Endometrial microvascular endothelial cells (primary cell): ENCODE measurements around the gene ARL3. TPM values are rescaled to one million over a fixed set of nuclear protein-coding genes. Genes with fewer than 3 reads are reported as not detected.

Experiments
- in situ Hi-C: cut with HindIII; loops from 2 replicates; pipeline ENCODE4 v1.10.0; 2017; ENCODE audit warnings: low sequenced_read_pairs, low pct_unique_long_range_greater_than_20kb; ENCODE audit errors: inconsistent ontology term
- total RNA-seq: library from RNA; depleted of rRNA; stranded (reverse); fragments of >200 nt; gene quantifications from one replicate; pipeline ENCODE4 v1.2.3, GENCODE V29; 2015; ENCODE audit errors: inconsistent ontology term

The ARL3 gene
- total RNA-seq, 1 donor from 2014 or later: 3.5 TPM

DNA sequence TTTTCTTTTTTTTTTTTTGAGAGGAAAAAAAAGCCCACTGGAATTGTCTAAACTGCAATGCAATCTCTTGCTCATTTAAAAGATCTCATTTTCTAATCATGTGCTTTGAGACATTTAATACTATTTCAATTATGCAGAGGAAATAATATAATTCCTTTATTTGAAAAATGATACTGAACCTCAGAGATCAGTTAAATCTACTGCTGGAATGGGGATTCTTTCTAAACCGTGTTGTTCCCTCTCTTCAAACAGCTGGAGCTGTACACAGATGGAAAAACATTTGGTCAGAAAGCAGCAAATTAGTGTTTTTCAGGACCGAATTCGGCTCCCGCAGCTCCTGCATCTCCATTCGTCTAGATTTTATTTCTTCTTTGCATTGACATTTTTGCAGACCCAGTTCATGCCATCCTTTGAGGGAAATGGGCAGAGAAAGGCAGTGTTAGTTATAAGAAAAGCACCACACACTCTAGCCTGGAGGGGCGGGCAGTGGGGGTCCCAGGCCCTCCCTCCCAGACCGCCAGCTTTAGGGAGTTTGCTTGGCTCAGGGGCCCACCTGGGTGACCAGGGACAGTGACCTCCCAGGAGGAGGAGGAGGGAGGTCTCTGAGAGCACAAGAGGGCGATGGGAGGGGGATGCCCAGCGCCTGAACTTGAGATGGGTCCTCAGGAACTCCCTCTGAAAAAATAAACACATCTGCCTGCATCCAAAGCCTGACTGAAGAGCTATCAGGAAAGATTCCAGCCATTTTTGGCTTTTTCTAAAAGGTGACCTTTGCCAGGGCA, 37.5 kb downstream of the ARL3 start:
- in situ Hi-C loops: no loop called here

DNA sequence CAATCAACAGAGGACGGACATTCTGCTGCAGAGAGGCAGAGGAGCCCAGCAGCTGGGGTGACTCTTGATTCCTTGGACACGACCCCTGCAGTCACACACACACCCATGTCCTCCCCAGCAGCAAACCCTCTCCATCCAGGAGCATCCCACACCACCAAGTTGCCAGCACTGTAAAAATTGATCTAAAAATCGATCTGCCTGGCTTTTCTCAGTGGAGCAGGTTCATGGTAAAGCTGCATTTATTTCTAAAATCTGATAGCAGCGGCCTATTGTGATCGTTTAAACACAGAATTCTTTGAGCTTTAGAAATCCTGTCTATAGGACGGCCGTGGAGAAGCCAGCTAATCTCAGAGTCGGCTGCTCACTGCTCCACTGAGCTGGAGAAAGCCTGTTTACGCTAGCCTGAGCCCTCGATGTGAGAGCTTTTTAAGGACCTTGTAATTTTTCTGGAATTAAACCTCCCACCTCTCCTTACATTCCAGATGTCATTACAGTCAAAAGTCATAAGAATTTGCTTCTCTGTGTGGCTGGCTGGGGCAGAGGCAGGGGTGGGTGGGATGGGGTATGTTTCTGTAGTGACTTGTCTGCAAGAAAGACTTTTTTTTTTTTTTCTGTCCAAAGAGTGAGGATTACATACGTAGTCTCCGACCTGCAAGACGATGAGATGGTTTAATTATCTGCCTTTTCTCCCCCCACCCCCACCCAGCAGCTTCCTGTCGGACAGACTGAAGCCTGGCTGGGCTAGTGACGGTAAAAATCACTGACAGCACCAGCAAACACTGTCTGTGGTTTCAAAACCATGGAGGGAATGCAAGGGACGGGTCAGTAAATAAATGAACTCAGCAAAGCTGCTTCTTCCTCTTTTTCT, 38.3 kb downstream of the ARL3 start:
- in situ Hi-C loops: no loop called here

DNA sequence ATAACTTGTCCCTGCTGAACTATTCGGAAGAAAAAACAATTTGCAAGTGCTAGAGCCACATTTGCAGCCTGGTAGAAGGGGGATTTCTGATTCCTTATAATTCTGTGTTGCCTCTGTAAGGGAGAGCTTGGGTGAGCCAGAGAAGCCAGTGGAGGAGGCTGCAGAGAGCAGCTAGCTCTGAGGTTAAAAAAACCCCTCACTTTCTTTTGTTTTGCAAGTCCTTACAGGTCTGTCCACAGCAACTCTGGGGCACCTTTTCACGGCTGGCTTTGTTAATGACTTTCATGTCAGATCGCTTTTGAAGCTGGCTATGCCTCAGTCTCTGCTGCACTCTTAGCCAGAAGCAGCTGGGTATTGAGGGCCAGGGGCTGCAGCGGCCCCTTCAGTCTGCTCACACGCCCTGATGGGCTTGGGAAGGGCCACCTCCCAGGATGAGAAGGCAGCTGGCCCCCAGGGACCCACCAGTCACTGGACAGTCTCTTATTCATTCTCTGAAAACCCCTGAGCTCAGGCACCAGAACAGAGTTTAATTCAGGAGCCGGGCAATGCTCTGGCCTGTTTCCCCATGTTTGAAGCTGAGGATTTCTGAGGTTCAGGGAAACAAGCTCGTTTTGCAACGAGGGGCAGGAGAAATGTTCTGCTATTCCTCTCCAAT, 39.1 kb downstream of the ARL3 start:
- in situ Hi-C loops: no loop called here

DNA sequence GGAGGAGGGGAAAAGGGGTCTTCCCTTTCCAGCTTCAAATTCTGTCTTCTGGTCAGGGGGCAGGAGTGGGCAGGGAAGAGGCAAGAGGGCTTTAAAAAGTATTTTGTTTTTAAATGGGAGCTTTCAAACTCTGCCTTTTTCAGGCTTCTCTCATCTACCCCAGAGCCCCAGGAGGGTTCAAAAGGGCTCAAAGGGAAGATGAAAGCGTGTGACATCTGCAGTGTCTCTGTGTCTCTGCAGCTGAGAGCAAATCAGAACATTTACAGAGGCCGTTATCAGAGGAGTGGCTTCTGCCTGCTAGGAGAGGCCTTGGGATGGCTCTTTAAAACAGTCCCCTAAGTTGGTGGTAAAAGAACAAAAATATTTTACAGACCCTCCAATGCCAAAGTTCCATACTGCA, 39.6 kb downstream of the ARL3 start:
- in situ Hi-C loops: no loop called here

DNA sequence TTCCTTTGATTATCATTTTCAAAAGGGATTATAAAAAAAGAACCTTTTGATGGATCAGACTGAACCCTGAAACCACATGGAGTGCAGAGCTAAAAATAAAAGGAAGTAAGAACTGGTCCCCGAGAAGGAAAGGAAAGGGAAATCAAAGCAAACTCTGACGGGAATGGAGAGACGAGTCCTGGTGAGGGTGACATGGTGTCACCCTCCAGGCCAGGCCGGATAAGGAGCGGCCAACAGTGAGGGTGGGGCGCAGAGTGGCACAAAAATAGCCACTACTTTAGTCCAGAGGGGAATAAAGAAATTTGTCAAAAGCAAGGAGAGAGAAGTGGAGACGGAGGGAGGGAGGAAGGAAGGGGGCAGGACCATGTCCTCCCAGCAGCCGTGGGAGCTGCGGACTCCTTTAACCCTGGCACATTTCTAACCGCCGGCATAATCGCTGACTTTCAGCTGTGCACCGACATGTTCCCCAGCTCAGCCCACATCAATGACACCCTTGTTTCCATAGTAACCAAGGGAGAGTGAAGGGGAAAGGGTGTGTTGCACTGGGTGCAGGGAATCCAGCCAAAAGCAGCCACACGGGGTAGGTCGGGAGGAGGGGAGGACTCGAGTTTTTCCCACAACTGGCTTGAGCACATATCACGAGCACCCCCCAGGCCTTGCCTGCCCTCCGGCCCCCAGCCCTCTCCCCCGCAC, 40.2 kb downstream of the ARL3 start:
- in situ Hi-C loops: no loop called here

DNA sequence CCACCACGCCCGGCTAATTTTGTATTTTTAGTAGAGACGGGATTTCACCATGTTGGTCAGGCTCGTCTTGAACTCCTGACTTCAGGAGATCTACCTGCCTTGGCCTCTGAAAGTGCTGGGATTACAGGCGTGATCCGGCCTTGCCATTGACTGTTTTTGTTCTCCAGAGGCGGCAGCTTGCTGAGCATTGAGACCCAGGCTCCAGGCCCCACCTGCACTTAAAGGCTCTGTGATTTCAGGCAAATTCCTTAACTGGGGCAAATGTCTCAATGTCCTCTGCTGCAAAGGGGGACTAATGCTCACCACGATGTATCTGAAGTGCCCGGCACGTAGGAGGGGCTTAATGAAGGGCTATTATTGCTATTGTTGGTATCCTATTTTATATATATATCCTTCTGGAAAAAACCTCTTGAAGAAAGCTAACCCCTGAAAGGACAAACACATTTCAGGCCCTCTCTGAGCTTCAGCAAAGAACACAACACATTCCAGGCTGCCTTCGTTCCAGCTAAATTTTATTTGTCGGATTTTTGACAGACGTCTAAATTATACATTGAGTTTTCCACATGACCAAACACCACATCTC, 40.9 kb downstream of the ARL3 start:
- in situ Hi-C loops: no loop called here

DNA sequence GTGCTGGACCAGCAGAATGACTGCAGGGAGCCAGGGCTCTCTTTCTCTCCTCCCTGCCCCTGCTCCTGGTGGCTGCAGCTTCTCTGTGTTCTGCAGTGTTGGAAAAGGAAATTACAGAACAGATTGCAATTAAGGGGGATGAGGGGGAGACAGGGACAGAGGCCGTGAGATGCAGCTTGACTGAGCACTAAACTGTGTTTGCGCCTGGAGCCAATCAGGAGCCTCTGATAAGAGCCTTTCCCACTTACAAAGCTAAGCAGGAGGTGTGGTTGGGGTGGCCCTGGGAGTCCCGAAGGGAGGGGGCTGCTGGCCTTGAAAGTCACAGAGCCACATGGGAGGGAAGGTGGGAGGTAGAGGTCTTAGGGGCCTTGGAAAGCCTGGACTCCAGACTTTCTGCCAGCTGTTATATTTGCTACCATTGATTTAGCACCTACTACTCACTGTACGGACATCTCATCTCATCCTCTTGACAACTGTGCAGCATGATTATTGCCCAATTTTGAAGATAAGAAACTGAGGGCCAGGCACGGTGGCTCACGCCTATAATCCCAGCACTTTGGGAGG, 43.2 kb downstream of the ARL3 start:
- in situ Hi-C loops: no loop called here

DNA sequence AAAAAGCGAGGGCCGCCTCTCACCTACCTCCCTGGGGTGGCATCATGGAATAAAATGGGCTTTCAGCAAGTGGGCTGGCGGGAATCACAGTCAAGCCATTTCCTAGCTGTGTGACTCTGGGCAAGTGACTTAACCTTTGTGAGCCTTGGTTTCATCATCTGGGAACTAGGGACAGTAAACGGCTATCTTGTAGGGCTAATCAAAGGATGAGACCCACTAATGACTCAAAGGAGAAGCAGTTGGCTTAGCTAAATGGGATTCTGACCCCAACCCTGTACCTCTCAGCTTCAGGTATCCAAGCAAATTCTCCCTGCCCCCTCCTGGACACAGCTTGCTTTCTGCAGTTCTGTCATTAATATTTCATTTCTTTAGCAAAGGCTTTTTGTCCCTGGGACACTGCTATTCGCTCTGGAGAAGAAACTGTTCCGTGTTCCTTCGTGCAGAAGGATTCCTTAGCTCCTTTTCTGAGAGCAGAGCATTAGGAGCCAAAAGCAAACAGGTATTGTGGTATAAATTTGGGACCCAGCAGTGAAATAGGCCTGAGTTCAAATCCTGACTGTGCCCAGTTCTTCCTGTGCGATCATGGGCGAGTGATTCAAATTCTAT, 44.0 kb downstream of the ARL3 start:
- in situ Hi-C loops: no loop called here

DNA sequence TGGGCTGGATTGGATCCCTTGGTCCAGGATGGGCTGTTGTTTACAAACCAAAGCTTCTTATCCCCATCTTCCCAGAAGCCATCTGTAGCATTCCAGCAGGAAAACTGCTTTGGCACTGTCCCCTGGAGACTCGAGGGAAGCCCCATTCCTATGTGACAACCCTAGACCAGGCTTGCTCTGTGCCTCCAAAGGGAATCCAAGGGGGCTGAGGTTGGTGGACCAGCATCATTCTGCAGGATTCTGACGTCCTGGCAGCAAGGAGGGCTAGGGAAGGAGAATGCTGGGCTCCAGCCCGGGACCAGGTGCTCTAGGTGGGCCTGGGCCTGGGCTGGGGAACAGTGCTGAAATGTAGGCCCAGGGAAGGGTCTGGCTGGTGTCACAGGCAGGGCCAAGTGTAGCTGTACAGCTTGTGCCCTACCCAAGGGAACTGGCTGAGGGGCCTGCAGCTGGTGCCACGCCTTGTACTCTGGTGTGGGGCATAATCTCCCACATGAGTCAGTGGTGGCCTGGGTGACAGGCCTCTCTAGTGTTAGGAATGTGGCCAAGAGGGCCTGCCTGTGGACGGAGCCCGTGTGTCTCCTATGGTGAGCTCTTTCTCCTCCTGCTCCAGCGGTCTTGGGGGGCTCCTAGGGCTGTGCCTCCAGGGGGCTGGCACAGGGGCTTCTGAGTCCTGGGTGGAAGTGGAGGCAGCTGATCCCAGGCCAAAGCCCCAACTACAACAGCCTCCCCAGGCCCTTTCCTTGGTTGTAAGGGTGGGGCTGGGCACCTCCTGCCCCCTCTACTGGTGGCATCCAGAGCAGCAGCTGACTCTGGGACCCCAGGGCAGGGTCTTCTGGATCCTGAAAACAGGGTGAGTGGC, 44.8 kb downstream of the ARL3 start:
- in situ Hi-C loops: loop anchor here (10.0 kb wide), 1 partner anchor 165 kb away; the partner anchor contains the start of genes ACTR1A and SUFU

DNA sequence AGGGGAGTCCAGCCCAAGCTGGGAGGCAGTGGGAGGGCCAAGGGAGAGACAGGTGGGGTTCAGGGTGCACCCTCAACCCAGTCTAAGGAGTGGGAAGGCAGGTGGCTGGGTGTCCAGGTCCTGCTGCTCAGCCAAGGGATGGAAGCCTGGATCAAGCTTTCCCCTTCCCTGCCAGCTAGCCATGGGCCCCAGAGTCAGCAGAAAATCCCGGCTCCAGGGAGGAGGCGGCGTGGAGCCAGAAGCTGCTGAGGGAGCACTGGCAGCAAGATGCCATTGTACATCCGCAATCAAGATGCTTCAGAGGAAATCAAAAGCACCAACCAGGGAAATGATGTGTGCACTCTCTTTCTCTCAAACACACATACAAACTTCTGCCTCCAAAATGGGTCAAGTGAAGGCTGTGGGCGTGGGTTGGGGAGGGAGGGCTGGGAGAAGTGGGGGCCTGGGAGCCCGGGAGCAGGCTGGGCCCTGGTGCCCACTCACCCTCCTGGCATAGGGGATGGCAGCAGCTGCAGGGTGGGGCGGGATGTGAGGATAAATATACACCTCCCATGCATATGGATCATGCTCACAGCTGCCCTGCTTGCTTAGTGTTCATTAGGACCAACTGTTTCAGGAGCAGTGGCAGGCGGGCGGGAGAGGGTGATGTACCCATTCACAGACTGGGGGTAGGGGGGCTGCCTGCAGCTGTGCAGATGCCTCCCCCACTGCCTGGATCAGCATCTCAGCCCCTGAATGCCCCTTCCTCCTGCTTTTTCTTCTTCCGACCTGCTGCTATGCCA, 45.7 kb downstream of the ARL3 start:
- in situ Hi-C loops: loop anchor here (10.0 kb wide), 1 partner anchor 164 kb away; the partner anchor contains the start of genes ACTR1A and SUFU

DNA sequence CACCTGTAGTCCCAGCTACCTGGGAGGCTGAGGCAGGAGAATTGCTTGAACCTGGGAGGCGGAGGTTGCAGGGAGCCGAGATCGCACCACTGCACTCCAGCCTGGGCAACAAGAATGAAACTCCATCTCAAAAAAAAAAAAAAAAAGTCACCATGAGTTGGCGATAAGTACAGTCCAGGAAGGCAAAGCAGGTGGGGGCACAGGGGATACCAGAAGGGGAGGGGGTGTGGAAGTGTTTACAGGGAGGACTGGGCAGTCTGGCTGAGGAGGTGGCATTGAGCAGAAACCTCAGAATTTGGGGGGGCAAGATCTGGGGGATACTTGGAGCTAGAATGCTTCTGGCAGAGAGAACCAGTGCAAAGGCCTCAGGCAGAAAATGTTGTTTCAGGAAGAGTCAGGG, 46.8 kb downstream of the ARL3 start:
- in situ Hi-C loops: loop anchor here (10.0 kb wide), 1 partner anchor 163 kb away; the partner anchor contains the start of genes ACTR1A and SUFU

DNA sequence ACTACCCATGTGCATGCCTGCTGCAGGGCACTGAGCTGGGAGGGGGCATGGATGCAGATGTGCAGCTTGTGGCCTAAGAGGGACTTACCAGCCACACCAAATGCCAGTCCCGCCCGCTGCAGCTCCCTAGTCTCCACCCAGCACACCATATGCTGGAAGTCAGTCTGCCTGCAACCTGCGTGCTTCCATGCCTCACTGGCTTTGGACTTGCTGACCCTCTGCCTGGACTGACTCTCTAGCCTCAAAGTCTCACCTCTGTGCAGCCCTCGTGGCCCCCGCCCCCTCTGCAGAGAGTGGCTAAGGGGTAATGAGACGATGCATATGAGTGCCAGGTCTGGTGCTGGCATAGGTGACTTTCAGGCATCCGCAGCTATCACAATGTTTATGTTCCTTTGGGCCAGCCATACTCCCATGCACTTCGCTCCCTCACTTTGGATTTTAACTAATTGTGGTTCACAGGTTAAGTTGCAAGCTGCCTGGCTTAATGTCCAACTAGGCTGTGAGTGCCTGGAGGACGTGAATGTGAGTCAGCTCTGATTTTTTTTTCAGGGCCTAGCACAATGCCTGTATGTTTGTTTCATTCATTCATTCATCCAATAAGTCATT, 48.2 kb downstream of the ARL3 start:
- in situ Hi-C loops: loop anchor here (10.0 kb wide), 1 partner anchor 161 kb away; the partner anchor contains the start of genes ACTR1A and SUFU

DNA sequence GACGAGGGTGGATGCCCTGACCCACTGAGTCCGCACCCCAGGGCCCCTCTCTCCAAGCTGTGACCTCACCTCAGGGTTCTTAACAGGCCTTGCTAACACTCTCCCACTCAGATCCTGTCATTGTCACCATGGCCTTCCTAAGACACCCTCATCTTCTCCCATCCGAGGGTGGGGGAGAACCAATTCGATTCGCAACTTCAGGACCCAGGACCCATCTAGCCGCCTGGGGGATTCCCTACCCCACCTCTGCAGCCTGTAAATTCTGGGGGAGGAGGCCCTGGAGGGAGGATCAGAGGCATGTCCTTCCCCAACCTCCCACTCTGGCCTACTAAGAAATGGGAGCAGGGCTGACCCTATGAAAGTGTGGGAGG, 52.6 kb downstream of the ARL3 start:
- in situ Hi-C loops: loop anchor here (10.0 kb wide), 1 partner anchor 157 kb away; the partner anchor contains the start of genes ACTR1A and SUFU

DNA sequence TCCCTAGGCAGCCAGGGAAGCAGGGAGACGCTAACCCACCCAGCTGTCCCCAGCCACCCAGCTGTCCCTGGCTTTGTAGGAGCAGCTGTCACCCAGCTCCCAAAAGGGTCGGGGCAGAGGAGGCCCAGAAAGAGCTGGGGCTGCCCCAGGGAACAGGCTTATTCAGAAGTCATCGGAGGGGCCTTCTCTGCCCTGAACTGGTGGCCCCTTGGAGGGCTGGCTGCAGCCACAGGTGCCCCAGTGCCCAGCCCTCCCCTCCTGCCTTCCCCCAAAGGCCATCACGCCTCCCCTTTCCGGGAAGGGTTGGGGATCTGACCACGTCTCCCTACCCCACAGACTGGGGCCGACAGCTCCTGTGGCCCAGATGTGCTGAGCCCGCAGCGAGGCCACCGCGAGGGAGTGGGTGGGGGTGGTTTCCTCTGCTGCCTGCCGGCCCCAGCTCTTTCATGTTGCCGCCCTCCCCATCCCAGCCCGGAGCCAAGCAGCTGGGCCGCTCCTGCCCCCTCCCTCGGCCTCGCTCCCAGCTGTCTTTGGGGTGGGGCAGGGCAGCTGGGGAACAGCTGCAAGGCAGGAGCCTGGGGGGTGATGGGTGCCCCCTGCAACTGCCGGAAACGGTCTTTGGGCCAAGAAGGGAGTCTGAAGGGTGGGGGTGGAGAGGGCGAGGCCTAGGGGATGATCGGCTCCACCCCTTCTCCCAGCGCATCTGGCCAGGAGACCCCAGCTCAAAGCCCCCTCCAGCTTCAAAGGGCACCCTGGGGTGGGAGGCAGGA, 53.1 kb downstream of the ARL3 start:
- in situ Hi-C loops: loop anchor here (10.0 kb wide), 1 partner anchor 156 kb away; the partner anchor contains the start of genes ACTR1A and SUFU

DNA sequence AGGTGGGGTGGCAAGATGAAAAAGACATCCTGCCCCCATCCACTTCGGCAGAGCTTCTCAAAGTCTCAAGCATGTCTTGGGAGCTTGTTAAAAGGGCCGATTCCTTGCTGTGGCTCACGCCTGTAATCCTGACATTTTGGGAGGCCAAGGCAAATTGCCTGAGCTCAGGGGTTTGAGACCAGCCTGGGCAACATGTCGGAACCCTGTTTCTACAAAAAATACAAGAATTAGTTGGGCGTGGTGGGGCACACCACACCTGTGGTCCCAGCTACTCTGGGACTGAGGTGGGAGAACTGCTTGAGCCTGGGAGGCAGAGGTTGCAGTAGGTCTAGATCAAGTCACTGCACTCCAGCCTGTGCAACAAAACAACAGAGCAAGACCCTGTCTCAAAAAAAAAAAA, 55.4 kb downstream of the ARL3 start:
- in situ Hi-C loops: no loop called here
